Fibroblast of skin of right biceps (primary cell): ENCODE results near the gene GPR146.

ENCODE experiments used
- DNase-seq: peaks from one replicate; pipeline ENCODE4 v3.0.0-alpha.2; 2013

Gene GPR146

GRCh38 chr7:1012004-1012715, 32.2 kb upstream of the GPR146 start:
- DNase-seq, result no peak

GRCh38 chr7:1012716-1013095, 31.6 kb upstream of the GPR146 start:
- DNase-seq, result no peak

- peak; percentile 37 for DNase-seq
Observed at GRCh38 chr7:1013581-1013980, 30.8 kb upstream of the GPR146 start.

GRCh38 chr7:1014681-1015080, 29.7 kb upstream of the GPR146 start:
- no peak for DNase-seq

GRCh38 chr7:1015196-1016121, 28.9 kb upstream of the GPR146 start:
- DNase-seq, result no peak

GRCh38 chr7:1016577-1017531, 27.5 kb upstream of the GPR146 start:
- no peak for DNase-seq

GRCh38 chr7:1017586-1018333, 26.6 kb upstream of the GPR146 start:
- DNase-seq, result no peak

- no peak for DNase-seq
Observed at GRCh38 chr7:1018334-1018695, 26.0 kb upstream of the GPR146 start.

- DNase-seq, result no peak
Observed at GRCh38 chr7:1019255-1019785, 25.0 kb upstream of the GPR146 start.

- no peak for DNase-seq
Observed at GRCh38 chr7:1019789-1020610, 24.3 kb upstream of the GPR146 start.

- no peak for DNase-seq
Observed at GRCh38 chr7:1020849-1021251, 23.5 kb upstream of the GPR146 start.

GRCh38 chr7:1021366-1021765, 23.0 kb upstream of the GPR146 start:
- no peak for DNase-seq

GRCh38 chr7:1021931-1022330, 22.4 kb upstream of the GPR146 start:
- DNase-seq, result no peak

GRCh38 chr7:1022356-1022755, 22.0 kb upstream of the GPR146 start:
- no peak for DNase-seq

- no peak for DNase-seq
Observed at GRCh38 chr7:1022801-1023465, 21.4 kb upstream of the GPR146 start.

- no peak for DNase-seq
Observed at GRCh38 chr7:1024331-1024841, 20.0 kb upstream of the GPR146 start.

- DNase-seq, result no peak
Observed at GRCh38 chr7:1024876-1025742, 19.2 kb upstream of the GPR146 start.

- no peak for DNase-seq
Observed at GRCh38 chr7:1025743-1026581, 18.4 kb upstream of the GPR146 start.
